GM18870 (cell line): ENCODE data around the gene LAMB1.
"Not testable (repeated sequence)": the region's sequence is repeated elsewhere in the genome, so short reads cannot be mapped to it uniquely, and the experiment has no call there.

ENCODE experiments used
- ATAC-seq: cut with Tn5 transposase; IDR thresholded peaks from one replicate; pipeline ENCODE4 v1.9.1; 2021; ENCODE audit warnings: moderate library complexity; ENCODE audit not compliant: unreplicated experiment

LAMB1 gene

DNA sequence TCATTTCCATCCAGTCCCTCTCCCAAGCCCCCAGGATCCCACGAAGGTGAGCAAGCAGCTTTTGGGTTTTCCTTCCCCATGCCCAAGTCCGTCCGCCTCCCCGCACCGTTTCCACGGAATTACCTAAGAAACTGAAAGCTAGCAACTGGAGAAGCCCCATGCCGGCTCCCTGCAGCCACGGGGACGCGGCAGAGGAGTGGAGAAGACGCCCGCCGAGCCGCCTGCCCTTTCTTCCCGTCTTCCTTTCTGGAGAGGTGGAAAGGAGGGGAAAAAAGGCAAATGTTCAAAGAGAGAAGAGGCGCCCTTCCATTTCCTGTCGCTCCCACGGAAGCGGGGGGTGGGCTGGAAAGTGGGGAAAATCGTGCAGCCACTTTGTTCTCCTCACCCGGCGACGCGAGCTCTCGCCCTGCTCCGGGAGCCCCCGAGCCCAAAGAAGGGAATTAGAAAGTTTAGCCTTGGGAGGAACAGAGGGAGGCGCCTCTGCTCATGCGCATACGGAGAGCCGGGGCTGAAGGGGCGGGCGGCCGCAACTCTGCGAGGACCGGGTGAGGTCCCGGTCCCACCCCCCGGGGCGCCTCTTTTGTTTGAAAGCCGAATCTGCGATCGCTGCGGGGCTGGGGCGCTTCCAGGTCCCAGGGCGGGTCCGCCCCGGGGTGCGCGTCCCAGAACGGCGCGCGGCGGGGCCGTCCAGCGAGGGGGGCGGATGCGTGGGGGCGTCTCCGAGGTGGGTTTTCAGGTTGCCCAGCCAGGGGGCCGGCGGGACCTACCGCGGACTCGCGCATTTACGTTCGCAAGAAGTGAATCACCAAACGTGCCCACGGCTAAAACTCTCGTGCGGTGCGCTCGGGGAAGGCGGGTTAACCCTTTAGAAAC, at the start of gene LAMB1:
TSS of gene LAMB1 (minus strand) at position 436 of the 873 bp plus-strand sequence. CDS start at position 160, 276 bp downstream.
- ATAC-seq: no peak

DNA sequence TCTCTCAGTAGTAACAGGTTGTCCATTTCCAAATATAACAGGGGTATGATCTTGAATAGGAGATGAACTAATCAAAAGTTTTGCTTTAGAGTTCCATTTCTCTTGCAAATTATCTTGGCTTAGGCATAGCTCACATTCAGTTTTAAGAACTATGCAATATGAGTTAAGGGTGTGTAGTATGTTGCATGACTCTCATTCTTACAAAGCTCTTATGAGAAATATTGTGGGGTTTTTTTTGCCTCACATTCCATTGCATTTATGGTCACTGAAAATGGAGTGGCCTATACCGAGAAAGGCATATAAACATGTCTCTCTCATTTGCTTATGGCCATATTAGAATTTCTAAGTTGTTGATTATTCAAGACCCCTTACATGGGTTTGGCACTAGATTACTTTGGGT, 48.5 kb upstream of the LAMB1 start:
- no peak for ATAC-seq

DNA sequence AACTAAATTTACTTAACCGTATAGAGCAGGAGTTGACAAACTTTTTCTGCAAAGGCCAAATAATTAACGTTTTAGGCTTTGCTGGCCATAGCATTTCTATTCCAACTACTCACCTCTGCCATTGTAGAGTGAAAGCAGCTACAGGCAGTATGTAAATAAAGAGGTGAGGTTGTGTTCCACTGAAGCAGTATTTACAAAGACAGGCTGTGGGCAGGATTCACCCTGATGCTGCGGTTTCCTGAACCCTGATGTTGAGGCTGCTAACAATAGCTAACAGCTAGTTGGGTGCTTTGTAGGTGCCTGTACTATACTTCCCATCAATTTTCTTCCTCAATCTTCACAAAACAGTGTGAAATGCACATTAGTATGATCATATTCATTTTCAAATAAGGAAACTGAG, 47.0 kb upstream of the LAMB1 start:
- peak; percentile 70 for ATAC-seq

DNA sequence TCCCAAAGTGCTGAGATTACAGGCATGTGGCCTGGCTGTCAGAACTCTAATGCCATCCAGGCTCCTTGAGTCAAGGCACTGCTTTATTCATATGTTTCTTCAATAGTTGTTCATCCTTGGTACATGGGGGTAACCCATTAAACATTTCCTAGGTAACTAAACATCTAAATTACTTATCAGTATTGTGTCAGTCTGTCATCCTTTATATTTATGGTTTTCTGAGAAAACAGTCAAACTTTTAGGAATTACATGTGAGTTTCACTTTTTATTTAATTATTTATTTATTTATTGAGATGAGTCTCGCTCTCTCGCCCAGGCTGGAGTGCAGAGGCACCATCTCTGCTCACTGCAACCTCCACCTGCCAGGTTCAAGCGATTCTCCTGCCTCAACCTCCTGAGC, 45.5 kb upstream of the LAMB1 start:
- ATAC-seq: no peak

DNA sequence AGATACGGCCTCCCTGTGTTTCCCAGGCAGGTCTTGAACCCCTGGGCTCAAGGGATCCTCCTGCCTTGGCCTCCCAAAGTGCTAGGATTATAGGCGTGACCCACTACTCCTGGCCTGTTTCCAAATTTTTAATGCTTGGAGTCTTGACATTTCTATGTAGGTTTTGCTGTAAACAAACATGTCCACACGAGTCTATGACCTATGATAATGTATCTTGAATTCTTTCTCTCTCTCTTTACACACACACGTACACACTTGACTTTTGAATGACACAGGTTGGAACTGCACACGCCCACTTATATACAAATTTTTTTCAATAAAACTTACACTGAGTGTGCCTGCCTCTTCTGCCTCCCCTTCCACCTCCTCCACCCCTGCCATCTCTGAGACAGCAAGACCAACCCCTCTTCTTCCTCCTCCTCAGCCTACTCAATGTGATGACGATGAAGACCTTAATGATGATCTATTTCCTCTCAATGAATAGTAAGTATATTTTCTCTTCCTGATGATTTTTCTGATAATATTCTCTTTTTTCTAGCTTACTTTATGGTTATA, 44.1 kb upstream of the LAMB1 start:
- ATAC-seq: no peak

DNA sequence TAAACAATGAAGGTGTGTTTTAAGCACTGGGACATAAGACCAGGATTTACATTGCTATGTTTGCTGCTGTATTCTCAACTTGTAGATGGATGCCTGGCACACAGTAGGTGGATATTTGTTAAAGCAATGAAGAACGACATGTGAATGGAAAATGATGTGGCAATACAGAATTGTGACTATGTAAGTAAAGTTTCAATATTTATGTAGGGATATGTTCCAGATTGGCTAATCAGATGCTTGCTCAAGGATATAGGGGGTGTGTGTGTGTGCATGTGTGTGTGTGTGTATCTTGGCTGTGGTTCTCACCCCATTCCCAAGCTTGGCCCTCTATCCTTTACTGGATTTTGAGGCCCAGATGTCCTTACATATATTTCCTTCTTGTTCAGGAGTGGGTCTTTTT, 42.7 kb upstream of the LAMB1 start:
- no peak for ATAC-seq

DNA sequence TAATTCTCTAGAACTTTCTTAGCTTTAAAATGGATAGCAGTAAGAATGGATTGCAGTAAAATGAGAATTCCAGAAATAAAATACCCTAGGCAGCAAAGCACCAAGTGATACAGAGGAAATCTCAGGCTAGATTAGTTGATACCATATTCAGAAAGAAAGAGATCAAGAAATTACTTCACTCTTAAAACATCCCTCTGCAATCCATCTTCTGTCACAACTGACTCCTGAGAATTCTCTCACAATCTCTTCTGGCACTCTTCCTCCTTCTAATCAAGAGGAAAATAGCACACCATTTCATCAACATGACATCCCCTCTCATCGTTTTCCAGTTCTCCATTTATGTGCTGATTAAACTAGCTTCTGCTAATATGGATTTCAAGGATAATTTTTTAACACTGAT, 42.2 kb upstream of the LAMB1 start:
- no peak for ATAC-seq

DNA sequence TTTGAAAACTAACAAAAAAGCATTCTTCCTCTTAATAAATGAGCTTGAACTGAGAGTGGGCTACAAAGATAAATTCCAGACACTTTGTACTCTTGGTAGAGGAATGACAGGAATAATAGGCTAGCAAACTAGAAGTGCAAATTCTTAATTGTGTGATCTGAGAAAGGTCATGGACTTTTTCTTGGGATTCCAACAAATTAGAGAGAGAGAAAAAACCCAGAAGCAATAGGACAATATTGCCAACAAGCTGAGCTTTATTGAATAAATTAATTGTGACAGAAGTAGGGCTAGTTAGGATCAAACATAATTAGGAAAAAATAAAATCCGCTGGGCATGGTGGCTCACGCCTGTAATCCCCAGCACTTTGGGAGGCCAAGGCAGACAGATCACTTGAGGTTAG, 41.4 kb upstream of the LAMB1 start:
- ATAC-seq: no peak

DNA sequence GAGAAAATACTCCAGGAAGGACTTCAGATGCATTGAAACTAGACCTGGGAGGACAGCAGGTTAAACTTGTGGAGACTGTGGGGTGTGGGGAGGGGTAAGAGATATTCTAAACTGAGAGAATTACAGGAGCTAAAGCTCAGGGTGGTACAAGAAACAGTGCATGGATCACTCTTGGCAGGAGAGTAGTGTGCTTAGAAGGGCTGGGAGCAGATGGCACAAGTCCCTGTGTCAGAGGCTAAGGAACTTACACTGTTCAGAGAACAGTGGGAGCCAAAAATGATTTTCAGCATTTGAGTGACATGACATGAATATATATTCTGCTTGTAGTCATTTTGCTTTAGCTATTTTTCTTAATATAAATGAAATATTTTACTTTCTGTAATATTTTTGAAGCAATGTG, 36.0 kb upstream of the LAMB1 start:
- no peak for ATAC-seq

DNA sequence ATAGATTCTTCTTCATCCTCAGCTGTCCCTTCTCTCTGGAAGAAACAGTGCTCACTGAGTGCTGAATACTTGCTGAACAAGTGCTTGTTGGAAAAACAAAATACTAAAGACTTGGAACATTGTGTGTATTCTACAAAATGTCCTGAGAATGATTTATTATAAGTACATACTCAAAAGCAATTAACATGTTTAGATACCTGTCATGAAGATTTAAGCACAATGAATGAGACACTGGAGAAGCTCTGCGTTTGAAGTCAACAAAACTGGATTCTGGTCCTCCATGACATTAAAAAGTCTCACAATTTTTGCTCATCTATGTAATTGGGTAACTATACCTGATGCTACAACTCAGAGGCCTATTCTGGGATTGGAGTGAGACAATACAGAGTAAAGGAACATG, 34.8 kb upstream of the LAMB1 start:
- ATAC-seq: no peak

DNA sequence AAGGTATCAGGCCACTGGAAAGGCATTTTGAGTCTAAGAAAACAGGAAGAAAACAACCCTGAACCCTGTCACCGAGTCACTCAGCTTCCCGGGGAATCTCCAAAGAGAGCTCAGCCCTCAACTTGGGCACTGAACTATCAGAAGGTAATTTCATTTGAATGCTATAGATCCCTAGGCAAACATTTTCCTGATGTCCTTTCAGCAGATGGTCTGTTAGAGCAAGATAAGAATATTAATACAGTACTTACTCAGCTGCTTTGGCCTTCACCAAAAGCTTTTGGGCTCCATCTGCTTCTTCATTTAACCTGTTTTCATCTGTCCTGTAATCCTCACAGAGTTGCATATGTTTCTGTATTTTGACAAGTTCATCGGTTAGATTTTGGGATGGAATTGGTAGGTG, 34.2 kb upstream of the LAMB1 start:
- ATAC-seq: no peak

DNA sequence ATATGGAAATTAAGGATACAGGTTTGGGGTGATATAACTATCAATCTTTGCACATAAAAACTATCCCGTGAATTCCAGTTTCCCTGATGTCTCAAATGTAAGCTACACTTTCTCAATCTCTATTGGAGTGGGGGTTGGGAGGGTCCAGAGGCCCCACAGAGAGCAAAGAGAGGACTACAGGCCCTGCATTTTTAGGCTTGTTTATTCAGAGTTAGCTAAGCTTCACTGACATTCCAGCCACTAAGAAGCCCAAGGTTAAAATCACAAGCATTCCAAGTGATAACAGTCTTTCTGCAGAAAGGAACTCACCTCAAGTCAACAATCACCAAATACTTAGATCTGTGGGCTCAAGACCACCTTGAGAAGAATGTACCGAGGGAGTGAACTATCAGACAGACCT, 31.6 kb upstream of the LAMB1 start:
- no peak for ATAC-seq

DNA sequence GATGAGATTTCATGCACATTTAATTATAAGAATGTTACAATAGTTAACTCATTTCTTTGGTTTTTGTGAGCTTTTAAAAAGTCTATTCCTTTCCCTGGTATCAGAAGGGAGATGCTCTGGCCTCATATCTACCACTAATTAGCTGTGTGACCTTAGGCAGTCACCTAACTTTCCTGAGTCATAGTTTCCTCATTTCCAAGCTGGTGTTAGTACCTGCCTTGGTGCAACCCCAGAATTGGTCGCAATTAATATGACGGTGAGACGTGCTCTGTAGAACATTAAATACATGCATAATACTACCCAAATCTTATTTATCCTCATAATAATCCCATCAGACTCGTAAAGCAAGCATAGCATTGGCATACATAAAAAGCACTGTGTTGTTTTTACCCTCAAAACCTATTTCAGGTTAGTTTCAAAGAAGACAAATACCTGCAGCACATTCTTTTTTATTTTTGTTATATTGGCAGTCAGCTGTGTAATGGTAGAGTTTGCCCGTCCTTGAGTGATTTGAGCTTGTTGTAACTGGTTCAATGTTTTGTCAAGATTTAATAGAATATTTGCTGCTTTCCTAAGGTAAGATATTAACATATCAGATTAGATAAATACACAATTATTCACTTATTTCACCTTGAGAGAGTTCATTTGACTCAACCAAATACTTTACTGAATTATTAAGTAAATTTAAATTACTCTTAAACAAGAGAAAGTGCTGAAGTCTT, 31.0 kb upstream of the LAMB1 start:
- no peak for ATAC-seq

DNA sequence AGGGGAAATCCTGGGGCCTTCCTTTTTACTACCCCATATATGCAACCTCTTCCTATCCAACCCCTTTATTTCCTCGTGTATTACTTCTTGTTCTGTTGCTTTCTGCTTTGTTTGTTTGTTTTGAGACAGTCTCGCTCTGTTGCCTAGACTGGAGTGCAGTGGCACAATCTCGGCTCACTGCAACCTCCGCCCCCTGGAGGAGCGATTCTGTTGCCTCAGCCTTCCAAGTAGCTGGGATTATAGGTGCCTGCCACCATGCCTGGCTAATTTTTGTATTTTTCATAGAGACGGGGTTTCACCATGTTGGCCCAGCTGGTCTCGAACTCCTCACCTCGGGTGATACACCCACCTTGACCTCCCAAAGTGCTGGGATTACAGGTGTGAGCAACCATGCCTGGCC, 30.3 kb upstream of the LAMB1 start:
- ATAC-seq: not testable (repeated sequence)

DNA sequence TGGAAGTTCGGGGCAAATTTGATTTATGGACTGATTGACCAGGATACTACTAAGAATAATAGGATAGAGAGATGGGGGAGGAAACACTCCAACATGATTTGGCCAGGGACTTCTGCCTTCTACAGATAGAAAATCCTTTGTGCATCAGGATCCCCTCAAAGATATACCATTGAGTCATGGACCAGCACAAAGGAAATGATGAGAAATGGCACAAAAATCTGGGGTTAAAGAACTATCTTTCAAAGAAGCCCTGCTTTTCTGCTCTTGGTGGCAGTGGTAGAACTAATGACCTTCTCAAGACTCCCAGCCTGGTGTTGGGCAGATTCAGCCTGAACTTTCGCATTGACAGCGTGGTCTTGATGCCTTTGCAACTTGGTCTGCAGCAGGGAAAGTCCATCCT, 27.6 kb upstream of the LAMB1 start:
- ATAC-seq: no peak

DNA sequence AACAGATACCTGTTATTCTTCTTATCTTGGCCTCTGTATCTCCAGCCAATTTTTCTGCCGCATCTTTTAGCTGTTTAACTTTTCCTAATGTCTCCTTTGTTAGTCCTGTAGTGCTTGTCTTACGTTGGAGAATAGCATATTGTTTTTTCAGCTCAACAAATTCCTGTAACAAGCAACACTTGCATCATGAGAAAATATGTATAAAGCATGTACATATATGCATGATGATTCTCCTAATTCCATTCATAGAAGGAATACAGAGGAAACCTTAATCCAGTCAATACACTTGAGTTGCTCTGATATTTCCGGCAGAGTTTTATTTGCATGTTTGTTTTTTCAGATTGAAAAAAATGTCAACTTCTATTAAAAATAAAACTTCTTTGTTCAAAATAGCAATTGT, 26.1 kb upstream of the LAMB1 start:
- no peak for ATAC-seq

DNA sequence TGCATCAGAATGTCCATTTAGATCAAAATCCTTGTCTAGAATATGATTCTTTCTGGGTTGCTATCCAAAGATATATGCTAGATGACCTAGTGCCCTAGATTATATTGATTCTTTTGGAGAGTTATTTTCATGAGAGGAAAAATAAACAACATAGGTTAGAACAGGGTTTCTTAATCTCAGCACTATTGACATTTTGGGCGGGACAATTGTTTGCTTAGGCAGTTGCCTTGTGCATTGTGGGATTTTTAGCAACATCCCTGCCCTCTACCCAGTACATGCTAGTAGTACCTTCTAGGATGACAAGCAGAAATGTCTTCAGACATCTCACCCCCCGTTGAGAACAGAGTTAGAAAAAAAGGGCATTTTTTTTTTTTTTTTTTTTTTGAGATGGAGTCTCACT, 25.1 kb upstream of the LAMB1 start:
- ATAC-seq: no peak

DNA sequence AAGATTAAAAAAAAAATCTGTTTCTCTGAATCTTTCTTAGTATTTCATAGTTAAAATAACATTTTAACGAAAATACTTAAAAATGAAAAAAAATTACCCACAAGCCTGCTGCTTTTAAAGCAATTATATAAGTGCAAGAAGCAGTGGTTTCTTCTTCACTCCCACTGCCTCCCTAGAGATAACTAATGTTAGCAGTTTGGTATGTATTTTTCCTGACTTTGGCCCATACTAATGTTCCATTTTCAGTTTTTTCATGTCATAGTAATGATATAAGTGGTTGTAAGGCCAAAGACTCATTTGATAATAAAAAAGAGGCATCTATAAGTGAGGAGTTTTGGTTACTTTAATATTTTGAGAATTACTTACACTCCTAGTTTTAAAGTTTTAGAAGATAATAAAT, 24.3 kb upstream of the LAMB1 start:
- no peak for ATAC-seq

DNA sequence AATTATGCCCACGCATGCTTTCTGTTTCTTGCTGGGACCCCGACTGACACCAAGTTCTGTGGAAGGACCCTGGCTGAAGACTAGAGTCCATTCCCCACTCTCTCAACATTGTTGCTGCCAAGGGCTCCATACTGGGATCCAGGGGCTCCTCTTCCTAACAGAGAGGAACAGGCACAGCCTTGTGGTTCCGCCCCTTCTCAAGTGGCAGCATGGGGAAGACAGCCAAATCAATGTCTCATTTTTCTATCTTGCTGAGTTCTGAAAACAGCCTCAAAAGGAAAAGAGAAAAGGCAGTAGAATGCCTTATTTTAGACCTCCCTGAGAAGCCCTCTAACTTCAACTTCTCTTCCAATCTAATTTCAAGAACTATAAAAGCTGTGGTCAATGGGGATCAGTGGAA, 23.7 kb upstream of the LAMB1 start:
- no peak for ATAC-seq

DNA sequence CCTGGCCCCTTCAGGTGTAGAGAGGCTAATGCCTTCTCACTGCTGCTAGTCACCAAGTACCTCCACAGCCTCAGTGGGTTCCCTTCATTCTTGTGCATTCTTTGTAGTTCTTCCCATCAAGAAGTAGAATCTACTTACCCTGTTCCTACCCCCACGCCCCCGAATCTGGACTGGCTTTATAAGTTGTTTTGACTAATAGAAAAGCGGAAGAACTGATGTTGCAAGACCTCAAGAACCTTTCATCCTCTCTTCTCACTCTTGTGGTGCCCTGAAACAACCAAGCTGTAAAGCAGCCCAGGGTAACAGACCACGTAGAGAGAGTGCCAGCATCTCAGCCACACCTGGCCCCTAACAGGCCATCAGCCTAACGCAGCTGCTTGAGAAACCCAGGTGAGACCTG, 23.2 kb upstream of the LAMB1 start:
- ATAC-seq: no peak

DNA sequence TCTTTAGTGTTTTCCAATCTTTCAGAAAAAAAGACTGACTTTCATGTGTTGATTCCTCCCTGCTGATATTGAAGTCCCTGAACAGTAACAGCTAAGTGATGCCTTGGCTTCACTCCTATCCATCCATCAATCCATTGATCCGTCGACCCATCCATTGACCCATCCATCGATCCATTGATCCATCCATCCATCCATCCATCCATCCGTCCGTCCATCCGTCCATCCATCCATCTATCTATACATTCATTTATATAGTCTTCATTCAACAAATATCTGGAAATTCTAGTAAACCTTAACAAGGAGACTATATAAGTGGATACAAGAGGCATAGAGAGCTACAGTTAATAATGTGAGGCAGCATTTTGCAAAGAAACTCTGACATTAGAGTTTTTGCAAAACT, 21.6 kb upstream of the LAMB1 start:
- ATAC-seq: no peak

DNA sequence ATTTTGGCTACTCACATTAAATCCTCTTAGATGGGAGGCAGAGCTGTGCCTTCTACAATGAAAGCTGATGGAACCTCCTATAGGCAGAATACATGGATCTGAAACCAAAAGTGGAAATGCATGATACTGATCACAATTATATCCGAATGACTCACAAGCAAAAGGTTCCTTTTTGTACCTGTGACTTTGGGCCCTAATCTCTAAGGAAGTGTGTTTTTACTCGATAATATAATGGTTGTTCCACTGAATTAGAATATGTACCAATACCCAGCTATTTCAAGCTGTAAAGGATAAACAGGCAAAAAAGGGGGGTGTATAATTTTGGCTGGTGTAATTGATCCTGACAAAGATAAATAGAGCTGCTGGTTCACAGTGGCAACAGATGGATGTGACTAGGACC, 17.6 kb upstream of the LAMB1 start:
- ATAC-seq: no peak
